ENCODE data around the gene SHF.

SHF gene

GRCh38 chr15:45169608-45170480 lies 17.9 kb downstream of the SHF start:
- no peak for DNase-seq (ENCODE audit: low read depth)

GRCh38 chr15:45168751-45169551 lies 18.8 kb downstream of the SHF start:
- no peak for DNase-seq (ENCODE audit: low read depth)

DNA sequence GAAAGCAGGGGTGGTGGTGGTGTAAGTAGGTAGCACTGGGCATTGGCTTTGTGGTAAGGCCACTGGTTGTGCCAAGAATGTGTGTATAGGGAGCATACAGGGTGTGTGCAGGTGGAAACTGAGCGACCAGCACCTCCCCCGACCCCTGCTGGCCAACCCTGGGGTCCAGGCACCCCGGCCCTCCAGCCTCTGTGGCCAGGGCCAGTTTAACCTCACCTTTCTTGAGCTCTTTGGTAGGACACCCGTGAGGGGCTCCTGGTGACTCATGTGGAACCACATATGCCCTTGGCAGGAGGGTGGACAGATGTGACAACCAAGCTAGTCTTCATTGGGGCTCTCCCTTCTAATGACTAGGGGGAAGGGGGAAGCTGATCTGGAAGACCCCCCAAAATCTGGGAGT lies 19.5 kb downstream of the SHF start:
- no peak for DNase-seq (ENCODE audit: low read depth)

- DNase-seq (ENCODE audit: low read depth) = no peak
Measured at GRCh38 chr15:45167631-45168205, 20.0 kb downstream of the SHF start.

GRCh38 chr15:45166834-45167630 lies 20.7 kb downstream of the SHF start:
- DNase-seq (ENCODE audit: low read depth) = peak; percentile 75

GRCh38 chr15:45165536-45165935 lies 22.2 kb downstream of the SHF start:
- no peak for DNase-seq (ENCODE audit: low read depth)

GRCh38 chr15:45164914-45165313 lies 22.9 kb downstream of the SHF start:
- DNase-seq (ENCODE audit: low read depth) = no peak

- no peak for DNase-seq (ENCODE audit: low read depth)
Measured at GRCh38 chr15:45163508-45163856, 24.3 kb downstream of the SHF start.

- DNase-seq (ENCODE audit: low read depth) = peak; percentile 69
Measured at GRCh38 chr15:45162771-45163507, 24.8 kb downstream of the SHF start.

- no peak for DNase-seq (ENCODE audit: low read depth)
Measured at GRCh38 chr15:45161666-45162065, 26.1 kb downstream of the SHF start.

DNA sequence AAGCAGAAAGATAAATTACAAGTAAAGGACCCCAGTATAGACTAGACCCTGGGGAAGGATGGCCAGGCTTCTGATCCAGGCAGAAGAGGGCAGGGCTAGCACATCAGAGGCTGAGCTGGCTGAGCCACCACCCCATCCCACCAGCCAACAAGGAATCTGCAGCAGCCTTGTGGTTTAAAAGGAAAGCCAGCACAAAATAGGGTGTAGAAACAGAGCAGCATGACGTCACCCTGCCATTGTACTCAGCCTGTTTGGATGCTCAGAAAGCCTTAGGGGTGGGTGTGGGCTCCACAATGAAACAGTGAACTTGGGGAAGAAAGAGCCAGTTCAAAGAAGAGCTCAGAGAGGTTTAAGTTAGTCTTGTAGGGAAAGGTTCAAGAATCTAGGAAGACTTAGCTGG lies 29.8 kb downstream of the SHF start:
- DNase-seq (ENCODE audit: low read depth) = peak; percentile 20

GRCh38 chr15:45156744-45157455 lies 30.9 kb downstream of the SHF start:
- no peak for DNase-seq (ENCODE audit: low read depth)

GRCh38 chr15:45155739-45156138 lies 32.0 kb downstream of the SHF start:
- no peak for DNase-seq (ENCODE audit: low read depth)

GRCh38 chr15:45151998-45152828 lies 35.6 kb downstream of the SHF start:
- DNase-seq (ENCODE audit: low read depth) = no peak

DNA sequence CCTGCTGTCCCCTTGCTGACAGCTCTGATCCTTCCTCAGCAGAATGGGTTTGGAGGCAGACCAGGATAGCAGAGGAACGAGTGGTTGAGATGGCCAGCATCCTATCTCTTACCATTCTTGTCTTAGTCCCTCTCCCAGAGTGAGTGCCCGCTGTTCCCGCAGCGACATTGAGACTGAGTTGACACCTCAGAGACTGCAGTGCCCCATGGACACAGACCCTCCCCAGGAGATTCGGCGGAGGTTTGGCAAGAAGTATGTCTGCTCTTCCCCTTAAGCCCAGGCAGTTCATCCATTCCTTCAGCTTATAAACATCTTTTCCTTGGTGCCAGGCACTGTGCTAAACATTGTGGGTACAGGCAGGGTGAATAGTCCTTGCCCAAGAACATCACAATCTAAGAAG lies 36.8 kb downstream of the SHF start:
- no peak for DNase-seq (ENCODE audit: low read depth)

DNA sequence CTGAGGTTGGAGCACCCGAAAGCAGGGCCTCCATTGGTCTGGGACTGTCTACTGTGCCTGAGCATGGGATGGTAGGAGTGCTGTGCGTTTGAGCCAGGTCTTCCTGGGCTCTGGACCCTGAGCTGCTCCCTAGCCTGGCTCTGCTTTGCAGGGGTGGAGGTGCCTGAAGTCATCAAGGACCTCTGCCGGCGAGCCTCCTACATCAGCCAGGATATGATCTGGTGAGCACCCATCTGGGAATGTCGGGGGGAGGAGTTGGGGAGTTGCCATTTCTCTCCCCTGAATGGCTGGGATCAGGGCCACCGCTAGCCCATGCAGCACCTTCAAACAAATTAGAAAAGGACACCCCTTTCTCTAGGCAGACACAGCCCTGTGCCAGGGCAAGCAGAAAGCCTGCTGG lies 37.3 kb downstream of the SHF start:
- no peak for DNase-seq (ENCODE audit: low read depth)

DNA sequence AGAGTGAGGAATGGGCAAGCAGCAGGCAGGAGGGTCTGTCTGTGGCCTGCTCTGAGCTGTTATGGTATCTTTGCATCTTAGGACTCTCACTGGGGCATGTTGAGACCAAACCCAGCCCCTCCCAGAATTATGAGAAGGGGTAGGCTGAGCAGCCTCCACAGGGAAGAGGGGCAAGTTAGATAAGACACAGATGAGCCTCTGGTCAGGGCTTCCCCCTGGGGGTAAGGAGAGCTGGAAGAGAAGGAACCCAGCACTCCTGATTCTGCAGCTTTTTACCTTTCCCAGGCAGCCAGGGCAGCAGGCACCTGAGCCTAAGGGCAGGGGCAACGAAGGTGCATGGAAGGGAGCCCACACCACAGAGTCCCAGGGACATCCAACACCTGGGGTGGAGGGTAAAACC lies 38.7 kb downstream of the SHF start:
- no peak for DNase-seq (ENCODE audit: low read depth)

- DNase-seq (ENCODE audit: low read depth) = no peak
Measured at GRCh38 chr15:45148076-45149059, 39.4 kb downstream of the SHF start.

- no peak for DNase-seq (ENCODE audit: low read depth)
Measured at GRCh38 chr15:45147606-45148005, 40.2 kb downstream of the SHF start.
